H1 (cell line): ENCODE results near the gene RPS6KB2. TPM values are rescaled to one million over a fixed set of nuclear protein-coding genes. Genes with fewer than 3 reads are reported as not detected.

Source experiments
- CTCF ChIA-PET: fragments of 300-600 bp; sonication (Branson Sonifier 250); formaldehyde crosslinking; loops from one replicate; lab custom pipeline; 2021; ENCODE audit not compliant: partially characterized antibody; lab: Charles Lee
- POLR2A ChIA-PET: fragments of 300-600 bp; sonication (Branson Sonifier 250); formaldehyde crosslinking; loops from one replicate; lab custom pipeline; 2021; ENCODE audit warnings: inconsistent platforms; ENCODE audit not compliant: partially characterized antibody; lab: Charles Lee
- DNase-seq, 2 experiments: peaks; one replicate each; pipeline versions ENCODE4 v3.0.0 to v3.0.0-alpha.2; 2010 to 2022; ENCODE audit warnings: low spot score in 2 of 2, low read depth in 1 of 2, mixed read lengths in 1 of 2
- FAIRE-seq: peaks from 2 replicates; lab custom pipeline; 2011; peaks lifted over from hg19 to GRCh38; lab: Jason Lieb, UNC
- H2AFZ ChIP-seq: 2 replicates; pipeline ENCODE4 v1.8.1; 2012; ENCODE audit warnings: low read length, inconsistent platforms
- H2AK5ac ChIP-seq: 2 replicates; pipeline ENCODE4 v1.6.1; 2013; ENCODE audit warnings: low read depth, low read length
- H2BK120ac ChIP-seq: replicated peaks from 2 replicates; pipeline ENCODE3; 2013; ENCODE audit warnings: low read depth, low read length, inconsistent platforms
- H2BK12ac ChIP-seq: 2 replicates; pipeline ENCODE4 v1.6.1; 2013; ENCODE audit warnings: low read depth, low read length
- H2BK15ac ChIP-seq: 2 replicates; pipeline ENCODE4 v1.6.1; 2013; ENCODE audit warnings: low read length
- H2BK20ac ChIP-seq: 2 replicates; pipeline ENCODE4 v1.6.1; 2013; ENCODE audit warnings: low read length
- H2BK5ac ChIP-seq: 2 replicates; pipeline ENCODE4 v1.6.1; 2013; ENCODE audit warnings: low read depth, low read length
- H3K14ac ChIP-seq: 2 replicates; pipeline ENCODE4 v1.6.1; 2013; ENCODE audit warnings: inconsistent platforms; ENCODE audit not compliant: insufficient read length
- H3K18ac ChIP-seq: 2 replicates; pipeline ENCODE4 v1.6.1; 2013; ENCODE audit warnings: low read length; ENCODE audit errors: extremely low read depth
- H3K23ac ChIP-seq: 2 replicates; pipeline ENCODE4 v1.6.1; 2013; ENCODE audit warnings: inconsistent platforms; ENCODE audit not compliant: insufficient read length
- H3K23me2 ChIP-seq: 2 replicates; pipeline ENCODE4 v1.6.1; 2013; ENCODE audit warnings: low read depth, low read length
- H3K27ac ChIP-seq: 2 replicates; pipeline ENCODE4 v1.6.1; 2011; ENCODE audit warnings: low read depth, low read length, inconsistent platforms
- H3K27me3 ChIP-seq, 4 experiments: replicated peaks in 1 of 4; 1 replicate in 1 of 4; 2 replicates in 3 of 4; pipeline versions ENCODE4 v1.6.1 to v1.8.1; 2011 to 2013; ENCODE audit warnings: low read length in 3 of 4, mild to moderate bottlenecking in 3 of 4, inconsistent platforms in 2 of 4, mixed read lengths in 2 of 4, moderate library complexity in 1 of 4; ENCODE audit not compliant: control insufficient read depth in 3 of 4, insufficient read depth in 3 of 4; ENCODE audit errors: extremely low read depth in 1 of 4
- H3K36me3 ChIP-seq, 4 experiments: 2 replicates each; pipeline versions ENCODE4 v1.6.1 to v1.8.1; 2011 to 2013; ENCODE audit warnings: mild to moderate bottlenecking in 4 of 4, low read length in 3 of 4, moderate library complexity in 2 of 4, control low read depth in 1 of 4, inconsistent platforms in 1 of 4; ENCODE audit not compliant: insufficient read depth in 4 of 4, control insufficient read depth in 2 of 4
- H3K4ac ChIP-seq: replicated peaks from 2 replicates; pipeline ENCODE3; 2013; ENCODE audit warnings: low read length, low read depth, mixed read lengths, inconsistent platforms; ENCODE audit not compliant: insufficient read length
- H3K4me1 ChIP-seq, 4 experiments: replicated peaks in 1 of 4; 1 replicate in 1 of 4; 2 replicates in 3 of 4; pipeline versions ENCODE4 v1.6.1 to v1.8.1; 2011 to 2013; ENCODE audit warnings: low read length in 3 of 4, inconsistent platforms in 2 of 4, mixed read lengths in 1 of 4; ENCODE audit not compliant: insufficient read depth in 4 of 4, control insufficient read depth in 3 of 4
- H3K4me2 ChIP-seq, 2 experiments: 2 replicates each; pipeline versions ENCODE4 v1.6.1 to v1.8.1; 2011 to 2013; ENCODE audit warnings: low read depth in 2 of 2, low read length in 2 of 2, control low read depth in 1 of 2, inconsistent platforms in 1 of 2, mild to moderate bottlenecking in 1 of 2; ENCODE audit not compliant: insufficient read depth in 1 of 2
- H3K4me3 ChIP-seq, 4 experiments: fragments of 200-600, 300-600 bp in 1 of 4; sonication (generic), shearing (Covaris generic), sonication (Bioruptor Twin) in 1 of 4; 2 replicates each; pipeline versions ENCODE4 v1.5.1 to v1.8.1; 2011 to 2016; ENCODE audit warnings: low read length in 4 of 4, low read depth in 3 of 4, control low read depth in 2 of 4, inconsistent platforms in 2 of 4, mild to moderate bottlenecking in 2 of 4, mixed read lengths in 1 of 4, moderate library complexity in 1 of 4; ENCODE audit not compliant: insufficient read depth in 2 of 4; ENCODE audit errors: extremely low read depth in 1 of 4
- H3K56ac ChIP-seq: replicated peaks from 2 replicates; pipeline ENCODE3; 2013; ENCODE audit warnings: low read depth, mild to moderate bottlenecking, mixed read lengths, low read length, inconsistent platforms; ENCODE audit not compliant: insufficient read length
- H3K79me1 ChIP-seq: 2 replicates; pipeline ENCODE4 v1.6.1; 2013; ENCODE audit warnings: low read depth, low read length, control low read depth
- H3K79me2 ChIP-seq, 2 experiments: 2 replicates each; pipeline versions ENCODE4 v1.6.1 to v1.8.1; 2012 to 2013; ENCODE audit warnings: low read length in 2 of 2, mild to moderate bottlenecking in 2 of 2, inconsistent platforms in 1 of 2; ENCODE audit not compliant: insufficient read depth in 2 of 2, control insufficient read depth in 1 of 2
- H3K9ac ChIP-seq, 4 experiments: replicated peaks in 1 of 4; 1 replicate in 1 of 4; 2 replicates in 3 of 4; pipeline versions ENCODE4 v1.6.1 to v1.8.1; 2011 to 2013; ENCODE audit warnings: low read depth in 3 of 4, low read length in 3 of 4, control low read depth in 2 of 4, mild to moderate bottlenecking in 2 of 4, moderate library complexity in 2 of 4, inconsistent platforms in 1 of 4; ENCODE audit errors: extremely low read depth in 1 of 4
- H3K9me3 ChIP-seq, 2 experiments: 2 replicates each; pipeline versions ENCODE4 v1.6.1 to v1.8.1; 2012 to 2013; ENCODE audit warnings: mild to moderate bottlenecking in 2 of 2, moderate library complexity in 2 of 2, control low read depth in 1 of 2, inconsistent platforms in 1 of 2, low read depth in 1 of 2, low read length in 1 of 2, mixed read lengths in 1 of 2; ENCODE audit not compliant: insufficient read depth in 2 of 2
- H4K20me1 ChIP-seq, 2 experiments: replicated peaks in 1 of 2; 2 replicates each; pipeline versions ENCODE3 to v1.8.1; 2011 to 2013; ENCODE audit warnings: inconsistent platforms in 2 of 2, low read length in 2 of 2, mild to moderate bottlenecking in 1 of 2; ENCODE audit not compliant: insufficient read depth in 2 of 2, control insufficient read depth in 1 of 2
- H4K5ac ChIP-seq: 2 replicates; pipeline ENCODE4 v1.6.1; 2013; ENCODE audit warnings: low read length, low read depth, mixed read lengths, inconsistent platforms; ENCODE audit not compliant: insufficient read length
- H4K8ac ChIP-seq: 2 replicates; pipeline ENCODE4 v1.8.0; 2013; ENCODE audit warnings: mild to moderate bottlenecking, moderate library complexity, low read length, inconsistent platforms; ENCODE audit not compliant: insufficient read depth; ENCODE audit errors: extremely low read depth
- H4K91ac ChIP-seq: replicated peaks from 2 replicates; pipeline ENCODE3; 2013; ENCODE audit warnings: low read length, mixed read lengths, inconsistent platforms; ENCODE audit not compliant: insufficient read length
- CBX5 ChIP-seq: fragments of 300-800, 300-1000 bp; sonication (generic); IDR thresholded peaks from 2 replicates; pipeline ENCODE4 v1.7.1; 2016; ENCODE audit warnings: antibody characterized with exemption, low read length, low read depth
- CREB1 ChIP-seq: IDR thresholded peaks from 2 replicates; pipeline ENCODE4 v1.6.1; 2012; ENCODE audit warnings: inconsistent platforms
- CTBP2 ChIP-seq: IDR thresholded peaks from 2 replicates; pipeline ENCODE4 v1.7.0; 2011; ENCODE audit warnings: borderline replicate concordance, mild to moderate bottlenecking, moderate library complexity, mixed read lengths, low read length; ENCODE audit not compliant: insufficient read depth, insufficient read length
- FOSL1 ChIP-seq: IDR thresholded peaks from 2 replicates; pipeline ENCODE4 v1.6.1; 2011; ENCODE audit warnings: mild to moderate bottlenecking, low read depth, low read length, moderate library complexity; ENCODE audit not compliant: insufficient read depth
- NANOG ChIP-seq: IDR thresholded peaks from 2 replicates; pipeline ENCODE4 v1.6.1; 2011; ENCODE audit warnings: low read length, low read depth, mild to moderate bottlenecking, inconsistent platforms; ENCODE audit not compliant: insufficient read depth, poor library complexity, severe bottlenecking
- PHF8 ChIP-seq: fragments of 200-600 bp; sonication (generic); conservative IDR thresholded peaks from 2 replicates; pipeline ENCODE4 v1.7.1; 2012; ENCODE audit warnings: low read depth, mild to moderate bottlenecking, inconsistent platforms, low read length, moderate library complexity
- SIX5 ChIP-seq: IDR thresholded peaks from 2 replicates; pipeline ENCODE4 v1.6.1; 2011; ENCODE audit warnings: mild to moderate bottlenecking, low read depth, low read length
- SP2 ChIP-seq: IDR thresholded peaks from 2 replicates; pipeline ENCODE4 v1.6.1; 2012; ENCODE audit warnings: mild to moderate bottlenecking, low read length, inconsistent platforms
- SRF ChIP-seq: IDR thresholded peaks from 2 replicates; pipeline ENCODE4 v1.6.1; 2011; ENCODE audit warnings: mild to moderate bottlenecking, low read depth, low read length, moderate library complexity
- WGBS, 2 experiments: shearing (Covaris generic) in 1 of 2; methylation state at CpG; one replicate each; pipeline versions ENCODE4 v1.1.6 to v1.1.7; 2013 to 2015; ENCODE audit warnings: low lambda C conversion rate in 2 of 2, mixed read lengths in 2 of 2, inconsistent platforms in 1 of 2, low coverage in 1 of 2, missing lambda C conversion rate in 1 of 2; ENCODE audit not compliant: insufficient replicate concordance in 2 of 2, insufficient coverage in 1 of 2, insufficient read length in 1 of 2; ENCODE audit errors: extremely low coverage in 1 of 2, missing lambda C conversion rate in 1 of 2; 5-methylcytosine and 5-hydroxymethylcytosine counted together
- polyA plus RNA-seq, 7 experiments: library from polyadenylated mRNA; depleted of rRNA in 3 of 7; stranded (reverse) in 5 of 7; unstranded in 2 of 7; fragments of >200 nt in 5 of 7; fragments of 200-250 nt in 2 of 7; gene quantifications; 1 replicate in 5 of 7; 2 replicates in 1 of 7; 4 replicates in 1 of 7; pipeline versions ENCODE4 v1.2.1 to v1.2.3, GENCODE V29; 2011 to 2013; ENCODE audit warnings: missing spikeins in 2 of 7, mixed read lengths in 2 of 7
- total RNA-seq: library from RNA; stranded (reverse); fragmentation: NEBNext Ultra II Directional; extraction: Animal tissue kit (Norgen Biotek cat#: 25700); gene quantifications from 2 replicates; pipeline ENCODE4 v1.2.1, GENCODE V29; 2021

RPS6KB2 gene
- total and polyA plus RNA-seq, 2 of the 8 experiments (the other 6 are each of a cell fraction or from before 2014, with no cell fraction given), result 41.0 to 47.1 TPM

GRCh38 chr11:67412495-67413179 lies 15.7 kb upstream of the RPS6KB2 start:
- no peak overlapping the region for H4K91ac ChIP-seq
- H3K9ac ChIP-seq, result no peak overlapping the region
- H3K4me3 ChIP-seq, result no peak overlapping the region
- H2AFZ ChIP-seq, result no peak overlapping the region
- H2BK20ac ChIP-seq, result no peak overlapping the region
- DNase-seq, result no peak
- H3K36me3 ChIP-seq, result no peaks in the 10 kb centered on the region
- H3K4me1 ChIP-seq, result peaks cover 4 to 22% (median 15%) of the 10 kb centered on the region in 4 experiments
- 84% methylated on average over 9 of the region's 9 CpGs; no CpG with 5 or more reads in 1 of the 2 experiments for WGBS, 2 experiments
- H3K27ac ChIP-seq, result no peak overlapping the region
- H3K23me2 ChIP-seq, result 0 out of 2 replicates have a peak, but pooled peaks cover 3% of the 10 kb centered on the region
- no peaks in the 10 kb centered on the region for H3K79me1 ChIP-seq
- no peak for FAIRE-seq
- no peak overlapping the region for H2AK5ac ChIP-seq
- CTCF ChIA-PET, result interaction anchor here (1.0 to 2.5 kb wide), 7 partner anchors 11 to 67 kb away, joined by 3 to 7 read pairs (median 4); partner anchors contain the start of genes PPP1CA, RAD9A and TMEM134
- H3K79me2 ChIP-seq, result no peaks in the 10 kb centered on the region
- POLR2A ChIA-PET, result interaction anchor here (0.8 to 3.1 kb wide), 9 partner anchors 8 to 171 kb away, joined by 3 to 11 read pairs (median 4); partner anchors contain the start of genes GSTP1, RAD9A, RPS6KB2 and TBC1D10C
- no peak overlapping the region for H2BK120ac ChIP-seq
- H3K56ac ChIP-seq, result no peak overlapping the region
- H3K27me3 ChIP-seq, result peaks cover 0 to 16% (median 5%) of the 10 kb centered on the region in 4 experiments; a peak in 4 of 7 replicates
- H3K14ac ChIP-seq, result no peak overlapping the region
- no peak overlapping the region for H3K4ac ChIP-seq
- no peak overlapping the region for H2BK12ac ChIP-seq
- H2BK15ac ChIP-seq, result no peak overlapping the region; the same call in 1 of the 2 replicates
- no peak overlapping the region for H2BK5ac ChIP-seq
- no peak overlapping the region for H3K23ac ChIP-seq
- H4K8ac ChIP-seq, result peak overlapping the region; percentile 36; the same call in 1 of the 2 replicates
- no peaks in the 10 kb centered on the region for H4K20me1 ChIP-seq
- no peak overlapping the region; the same call in 1 of the 2 replicates for H3K18ac ChIP-seq
- H3K9me3 ChIP-seq, result no peaks in the 10 kb centered on the region
- no peak overlapping the region for H4K5ac ChIP-seq
- no peak overlapping the region for H3K4me2 ChIP-seq
- no peak for TF ChIP-seq CTBP2
- no peak for TF ChIP-seq SRF
- no peak for TF ChIP-seq CBX5
- no peak for TF ChIP-seq SIX5
- TF ChIP-seq CREB1, result no peak
- TF ChIP-seq PHF8, result no peak
- TF ChIP-seq NANOG, result no peak
- TF ChIP-seq FOSL1, result no peak
- no peak for TF ChIP-seq SP2
